NCI-H1436 (cell line): ENCODE data around the gene SLC17A9.

Experiments used
- DNase-seq: peaks from one replicate; lab custom pipeline; 2025; lab: John Stamatoyannopoulos, UW

Gene SLC17A9

GRCh38 chr20:62956387-62957135, 4.1 kb downstream of the SLC17A9 start:
- no peak for DNase-seq

- DNase-seq: no peak
Observed at GRCh38 chr20:62957136-62958117, 4.9 kb downstream of the SLC17A9 start.

GRCh38 chr20:62958388-62959100, 6.0 kb downstream of the SLC17A9 start:
- DNase-seq: no peak

GRCh38 chr20:62959101-62959971, 6.8 kb downstream of the SLC17A9 start:
- DNase-seq: no peak

- DNase-seq: no peak
Observed at GRCh38 chr20:62959998-62960436, 7.5 kb downstream of the SLC17A9 start.

GRCh38 chr20:62960446-62961309, 8.2 kb downstream of the SLC17A9 start:
- peak; percentile 52 for DNase-seq

GRCh38 chr20:62961310-62961783, 8.8 kb downstream of the SLC17A9 start:
- no peak for DNase-seq

GRCh38 chr20:62961799-62962198, 9.3 kb downstream of the SLC17A9 start:
- no peak for DNase-seq

- DNase-seq: no peak
Observed at GRCh38 chr20:62962221-62962879, 9.8 kb downstream of the SLC17A9 start.

- no peak for DNase-seq
Observed at GRCh38 chr20:62962891-62963613, 10.5 kb downstream of the SLC17A9 start.

GRCh38 chr20:62963614-62964397, 11.3 kb downstream of the SLC17A9 start:
- DNase-seq: no peak

GRCh38 chr20:62964700-62965099, 12.2 kb downstream of the SLC17A9 start:
- no peak for DNase-seq

- no peak for DNase-seq
Observed at GRCh38 chr20:62965363-62965771, 12.9 kb downstream of the SLC17A9 start.

- no peak for DNase-seq
Observed at GRCh38 chr20:62966212-62967148, 14.0 kb downstream of the SLC17A9 start.

GRCh38 chr20:62967149-62967501, 14.6 kb downstream of the SLC17A9 start:
- no peak for DNase-seq

- DNase-seq: no peak
Observed at GRCh38 chr20:62967628-62968351, 15.3 kb downstream of the SLC17A9 start.
